CD4-positive, alpha-beta T cell treated with Interleukin-15 for 4 hours (primary cell): ENCODE data around the gene OR4D10.

ENCODE experiments used
- DNase-seq: peaks from one replicate; pipeline ENCODE4 v3.0.0-alpha.2; 2020; ENCODE audit warnings: low spot score

OR4D10 gene

GRCh38 chr11:59528711-59529110 is 55.6 kb downstream of the OR4D10 start:
- no peak for DNase-seq
